ENCODE data around the gene EPO.
"Not testable (repeated sequence)": the region's sequence is repeated elsewhere in the genome, so short reads cannot be mapped to it uniquely, and the experiment has no call there.

The EPO gene

GRCh38 chr7:100696123-100696521 is 24.1 kb upstream of the EPO start:
- 0 out of 2 replicates have a peak overlapping the region, but pooled peaks have one; percentile 15 for H3K27ac ChIP-seq
- TF ChIP-seq ZFX (IDR thresholded peaks at IDR 0.05; ENCODE audit: borderline replicate concordance) (no peak), CTCF (IDR thresholded peaks at IDR 0.05) (no peak)

DNA sequence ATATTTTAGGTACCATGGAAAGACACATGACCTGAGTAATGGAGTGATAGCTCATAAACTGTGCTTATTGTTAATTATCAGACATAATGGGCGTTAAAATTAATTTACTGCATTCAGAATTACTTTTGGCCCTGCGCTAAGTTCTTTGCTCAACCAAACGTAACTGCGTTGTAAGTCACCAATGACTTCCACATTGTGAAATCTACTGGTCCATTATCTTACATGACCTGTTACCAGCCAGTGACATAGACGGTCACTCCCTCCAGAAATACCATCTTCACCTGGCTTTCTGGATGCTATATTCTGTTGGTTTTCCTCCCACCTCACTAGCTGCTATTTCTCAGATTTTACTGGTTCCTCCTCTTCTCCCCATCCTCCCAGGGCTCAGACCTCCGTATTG is 21.2 kb upstream of the EPO start:
- no peak overlapping the region for H3K27ac ChIP-seq
- TF ChIP-seq CTCF (IDR thresholded peaks at IDR 0.05) (no peak), ZFX (IDR thresholded peaks at IDR 0.05; ENCODE audit: borderline replicate concordance) (no peak)

- not testable (repeated sequence) for H3K27ac ChIP-seq
These were observed 19.2 kb upstream of the EPO start for GRCh38 chr7:100701089-100701488.

GRCh38 chr7:100705320-100705752 is 14.9 kb upstream of the EPO start:
- TF ChIP-seq ZFX (IDR thresholded peaks at IDR 0.05; ENCODE audit: borderline replicate concordance), result no peak
- peak; percentile 99 for TF ChIP-seq CTCF (IDR thresholded peaks at IDR 0.05)

GRCh38 chr7:100705753-100706671 is 14.3 kb upstream of the EPO start, which contains the start of gene POP7:
POP7 (plus strand) TSS chr7:100706121; CDS start chr7:100706831, 710 bp downstream.
- TF ChIP-seq CTCF (IDR thresholded peaks at IDR 0.05) (no peak), ZFX (IDR thresholded peaks at IDR 0.05; ENCODE audit: borderline replicate concordance) (no peak)
- peak within 1 kb of the TSS; percentile 86 for H3K27ac ChIP-seq

More at GRCh38 chr7:100705320-100705752, 14.9 kb upstream of the EPO start:
- peak overlapping the region; percentile 86 for H3K27ac ChIP-seq

GRCh38 chr7:100706672-100707311 is 13.5 kb upstream of the EPO start:
- TF ChIP-seq ZFX (IDR thresholded peaks at IDR 0.05; ENCODE audit: borderline replicate concordance) (no peak), CTCF (IDR thresholded peaks at IDR 0.05) (no peak)
- peak overlapping the region; percentile 86 for H3K27ac ChIP-seq

DNA sequence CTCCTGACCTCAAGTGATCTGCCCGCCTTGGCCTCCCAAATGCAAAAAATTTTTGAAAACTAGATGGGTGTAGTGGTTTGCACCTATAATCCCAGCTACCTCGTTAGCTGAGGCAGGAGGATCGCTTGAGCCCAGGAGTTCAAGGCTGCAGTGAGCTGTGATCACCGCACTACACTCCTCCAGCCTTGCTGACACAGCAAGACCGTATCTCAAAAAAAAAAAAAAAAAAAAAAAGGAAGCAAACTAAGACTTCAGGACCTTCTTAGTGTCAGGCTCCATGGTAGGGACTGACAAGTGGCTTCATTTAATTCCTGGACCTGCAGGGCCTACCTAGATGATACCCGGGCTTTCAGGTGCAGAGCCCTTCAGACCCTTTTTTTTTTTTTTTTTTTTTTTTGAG is 11.9 kb upstream of the EPO start:
- H3K27ac ChIP-seq, result no peak overlapping the region
- TF ChIP-seq ZFX (IDR thresholded peaks at IDR 0.05; ENCODE audit: borderline replicate concordance) (no peak), CTCF (IDR thresholded peaks at IDR 0.05) (no peak)
